ENCODE measurements around the gene SMIM12.
A peak's percentile ranks its signal among the peaks of the same experiment; 100 is the strongest.

The SMIM12 gene

GRCh38 chr1:34896612-34897011 lies 37.1 kb upstream of the SMIM12 start:
- H3K36me3 ChIP-seq (ENCODE audit: control insufficient read depth, insufficient read depth, low read length): no peaks in the 10 kb centered on the region

GRCh38 chr1:34889705-34890104 lies 30.2 kb upstream of the SMIM12 start:
- peaks cover 11% of the 10 kb centered on the region for H3K27me3 ChIP-seq (ENCODE audit: control insufficient read depth, insufficient read depth, low read length)
- no peaks in the 10 kb centered on the region for H3K4me1 ChIP-seq (ENCODE audit: control insufficient read depth, insufficient read depth, low read length)
- no peak overlapping the region for H3K4me3 ChIP-seq (ENCODE audit: low read length)
- no peak overlapping the region for H3K27ac ChIP-seq (ENCODE audit: low read depth, low read length)
- H3K36me3 ChIP-seq (ENCODE audit: control insufficient read depth, insufficient read depth, low read length): no peaks in the 10 kb centered on the region
- H3K9ac ChIP-seq (ENCODE audit: low read length): no peak overlapping the region

More at GRCh38 chr1:34896612-34897011, 37.1 kb upstream of the SMIM12 start:
- H3K9ac ChIP-seq (ENCODE audit: low read length): no peak overlapping the region
- no peak overlapping the region for H3K4me3 ChIP-seq (ENCODE audit: low read length)
- H3K27ac ChIP-seq (ENCODE audit: low read depth, low read length): no peak overlapping the region
- H3K4me1 ChIP-seq (ENCODE audit: control insufficient read depth, insufficient read depth, low read length): no peaks in the 10 kb centered on the region
- H3K27me3 ChIP-seq (ENCODE audit: control insufficient read depth, insufficient read depth, low read length): no peaks in the 10 kb centered on the region

GRCh38 chr1:34887593-34887992 lies 28.0 kb upstream of the SMIM12 start:
- peaks cover 19% of the 10 kb centered on the region for H3K27me3 ChIP-seq (ENCODE audit: control insufficient read depth, insufficient read depth, low read length)
- H3K4me3 ChIP-seq (ENCODE audit: low read length): no peak overlapping the region
- H3K9ac ChIP-seq (ENCODE audit: low read length): no peak overlapping the region
- H3K27ac ChIP-seq (ENCODE audit: low read depth, low read length): no peak overlapping the region
- H3K36me3 ChIP-seq (ENCODE audit: control insufficient read depth, insufficient read depth, low read length): no peaks in the 10 kb centered on the region
- H3K4me1 ChIP-seq (ENCODE audit: control insufficient read depth, insufficient read depth, low read length): no peaks in the 10 kb centered on the region

GRCh38 chr1:34885405-34886247 lies 26.1 kb upstream of the SMIM12 start:
- Histone ChIP-seq H3K36me3 (ENCODE audit: control insufficient read depth, insufficient read depth, low read length) (no peaks in the 10 kb centered on the region), H3K4me3 (ENCODE audit: low read length) (peak overlapping the region; percentile 46), H3K27ac (ENCODE audit: low read depth, low read length) (no peak overlapping the region), H3K9ac (ENCODE audit: low read length) (no peak overlapping the region), H3K27me3 (ENCODE audit: control insufficient read depth, insufficient read depth, low read length) (peaks cover 19% of the 10 kb centered on the region), H3K4me1 (ENCODE audit: control insufficient read depth, insufficient read depth, low read length) (no peaks in the 10 kb centered on the region)

GRCh38 chr1:34884961-34885360 lies 25.4 kb upstream of the SMIM12 start:
- Histone ChIP-seq H3K36me3 (ENCODE audit: control insufficient read depth, insufficient read depth, low read length) (no peaks in the 10 kb centered on the region), H3K4me3 (ENCODE audit: low read length) (peak overlapping the region; percentile 46), H3K27ac (ENCODE audit: low read depth, low read length) (no peak overlapping the region), H3K4me1 (ENCODE audit: control insufficient read depth, insufficient read depth, low read length) (no peaks in the 10 kb centered on the region), H3K27me3 (ENCODE audit: control insufficient read depth, insufficient read depth, low read length) (peaks cover 19% of the 10 kb centered on the region), H3K9ac (ENCODE audit: low read length) (no peak overlapping the region)

GRCh38 chr1:34884536-34884935 lies 25.0 kb upstream of the SMIM12 start:
- H3K4me1 ChIP-seq (ENCODE audit: control insufficient read depth, insufficient read depth, low read length): no peaks in the 10 kb centered on the region
- H3K4me3 ChIP-seq (ENCODE audit: low read length): no peak overlapping the region
- peaks cover 19% of the 10 kb centered on the region for H3K27me3 ChIP-seq (ENCODE audit: control insufficient read depth, insufficient read depth, low read length)
- H3K36me3 ChIP-seq (ENCODE audit: control insufficient read depth, insufficient read depth, low read length): no peaks in the 10 kb centered on the region
- no peak overlapping the region for H3K9ac ChIP-seq (ENCODE audit: low read length)
- no peak overlapping the region for H3K27ac ChIP-seq (ENCODE audit: low read depth, low read length)

GRCh38 chr1:34879230-34879629 lies 19.7 kb upstream of the SMIM12 start:
- Histone ChIP-seq H3K27me3 (ENCODE audit: control insufficient read depth, insufficient read depth, low read length) (peaks cover 3% of the 10 kb centered on the region), H3K9ac (ENCODE audit: low read length) (no peak overlapping the region), H3K4me1 (ENCODE audit: control insufficient read depth, insufficient read depth, low read length) (no peaks in the 10 kb centered on the region), H3K4me3 (ENCODE audit: low read length) (no peak overlapping the region), H3K27ac (ENCODE audit: low read depth, low read length) (no peak overlapping the region), H3K36me3 (ENCODE audit: control insufficient read depth, insufficient read depth, low read length) (no peaks in the 10 kb centered on the region)

- no peaks in the 10 kb centered on the region for H3K4me1 ChIP-seq (ENCODE audit: control insufficient read depth, insufficient read depth, low read length)
- no peak overlapping the region for H3K9ac ChIP-seq (ENCODE audit: low read length)
- H3K27me3 ChIP-seq (ENCODE audit: control insufficient read depth, insufficient read depth, low read length): peaks cover 2% of the 10 kb centered on the region
- H3K4me3 ChIP-seq (ENCODE audit: low read length): no peak overlapping the region
- no peaks in the 10 kb centered on the region for H3K36me3 ChIP-seq (ENCODE audit: control insufficient read depth, insufficient read depth, low read length)
- H3K27ac ChIP-seq (ENCODE audit: low read depth, low read length): no peak overlapping the region
Measured at GRCh38 chr1:34876406-34876805, 16.9 kb upstream of the SMIM12 start.

- Histone ChIP-seq H3K27me3 (ENCODE audit: control insufficient read depth, insufficient read depth, low read length) (peaks cover 2% of the 10 kb centered on the region), H3K4me1 (ENCODE audit: control insufficient read depth, insufficient read depth, low read length) (no peaks in the 10 kb centered on the region), H3K9ac (ENCODE audit: low read length) (no peak overlapping the region), H3K27ac (ENCODE audit: low read depth, low read length) (no peak overlapping the region), H3K36me3 (ENCODE audit: control insufficient read depth, insufficient read depth, low read length) (no peaks in the 10 kb centered on the region), H3K4me3 (ENCODE audit: low read length) (no peak overlapping the region)
Measured at GRCh38 chr1:34874296-34874952, 14.9 kb upstream of the SMIM12 start.

- Histone ChIP-seq H3K9ac (ENCODE audit: low read length) (no peak overlapping the region), H3K4me1 (ENCODE audit: control insufficient read depth, insufficient read depth, low read length) (no peaks in the 10 kb centered on the region), H3K36me3 (ENCODE audit: control insufficient read depth, insufficient read depth, low read length) (no peaks in the 10 kb centered on the region), H3K27ac (ENCODE audit: low read depth, low read length) (no peak overlapping the region), H3K27me3 (ENCODE audit: control insufficient read depth, insufficient read depth, low read length) (peaks cover 2% of the 10 kb centered on the region), H3K4me3 (ENCODE audit: low read length) (no peak overlapping the region)
Measured at GRCh38 chr1:34872133-34872503, 12.6 kb upstream of the SMIM12 start.

GRCh38 chr1:34871443-34872132 lies 12.0 kb upstream of the SMIM12 start:
- Histone ChIP-seq H3K4me1 (ENCODE audit: control insufficient read depth, insufficient read depth, low read length) (no peaks in the 10 kb centered on the region), H3K36me3 (ENCODE audit: control insufficient read depth, insufficient read depth, low read length) (no peaks in the 10 kb centered on the region), H3K27ac (ENCODE audit: low read depth, low read length) (no peak overlapping the region), H3K4me3 (ENCODE audit: low read length) (no peak overlapping the region), H3K27me3 (ENCODE audit: control insufficient read depth, insufficient read depth, low read length) (peaks cover 2% of the 10 kb centered on the region), H3K9ac (ENCODE audit: low read length) (no peak overlapping the region)

- H3K27ac ChIP-seq (ENCODE audit: low read depth, low read length): no peak overlapping the region
- no peak overlapping the region for H3K4me3 ChIP-seq (ENCODE audit: low read length)
- H3K36me3 ChIP-seq (ENCODE audit: control insufficient read depth, insufficient read depth, low read length): no peaks in the 10 kb centered on the region
- H3K9ac ChIP-seq (ENCODE audit: low read length): no peak overlapping the region
- peaks cover 2% of the 10 kb centered on the region for H3K27me3 ChIP-seq (ENCODE audit: control insufficient read depth, insufficient read depth, low read length)
- no peaks in the 10 kb centered on the region for H3K4me1 ChIP-seq (ENCODE audit: control insufficient read depth, insufficient read depth, low read length)
Measured at GRCh38 chr1:34870395-34870794, 10.8 kb upstream of the SMIM12 start.

All from rectal smooth muscle tissue (tissue), 1 donor.